Stimulated activated naive CD8-positive, alpha-beta T cell treated with anti-CD3 and anti-CD28 coated beads, Interleukin-15, Interleukin-2, amounts not matched to agents 100 U/mL and 50 U/mL, for 24 hours (primary cell): Measurements from ENCODE around the gene AARS2.
"Not testable (repeated sequence)": the region's sequence is repeated elsewhere in the genome, so short reads cannot be mapped to it uniquely, and the experiment has no call there.

ENCODE experiments used
- ATAC-seq: fragments of 150-1000 bp; cut with Tn5 transposase; one replicate; pipeline ENCODE4 v1.10.0; 2021
- DNase-seq: peaks from one replicate; pipeline ENCODE4 v3.0.0; 2021

The AARS2 gene

DNA sequence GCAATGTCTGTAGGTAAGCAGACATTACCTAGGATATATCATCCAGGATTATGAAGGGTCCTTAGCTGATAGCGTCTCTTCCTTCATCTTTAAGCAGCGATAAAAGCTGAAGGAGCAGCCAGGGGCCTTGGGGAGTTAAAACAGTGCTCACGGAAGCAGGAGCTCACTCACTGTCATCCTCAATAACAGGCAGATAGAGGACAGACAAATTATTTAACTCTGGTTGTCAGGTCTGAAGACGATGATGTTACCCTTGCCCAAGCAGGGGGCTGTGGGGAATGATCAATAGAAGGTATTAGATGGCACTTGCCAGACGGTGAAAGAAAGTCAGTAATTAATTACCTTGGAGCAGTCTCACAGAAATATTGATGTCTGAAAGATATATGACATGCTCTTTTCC, 16.7 kb upstream of the AARS2 start:
- ATAC-seq, result no peak

DNA sequence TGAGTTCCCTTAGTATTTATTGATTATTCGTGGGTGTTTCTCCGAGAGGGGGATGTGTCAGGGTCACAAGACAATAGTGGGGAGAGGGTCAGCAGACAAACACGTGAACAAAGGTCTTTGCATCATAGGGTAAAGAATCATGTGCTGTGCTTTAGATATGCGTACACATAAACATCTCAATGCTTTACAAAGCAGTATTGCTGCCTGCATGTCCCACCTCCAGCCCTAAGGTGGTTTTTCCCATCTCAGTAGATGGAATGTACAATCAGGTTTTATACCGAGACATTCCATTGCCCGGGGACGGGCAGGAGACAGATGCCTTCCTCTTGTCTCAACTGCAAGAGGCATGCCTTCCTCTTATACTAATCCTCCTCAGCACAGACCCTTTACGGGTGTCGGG, 15.1 kb upstream of the AARS2 start:
- not testable (repeated sequence) for DNase-seq, ATAC-seq

More for the DNA sequence above, 16.7 kb upstream of the AARS2 start:
- DNase-seq, result no peak

- no peak for DNase-seq
- no peak for ATAC-seq
Measured at GRCh38 chr6:44327760-44328159, 14.6 kb upstream of the AARS2 start.

- no peak for ATAC-seq
- DNase-seq, result no peak
Measured at GRCh38 chr6:44327096-44327495, 13.9 kb upstream of the AARS2 start.

GRCh38 chr6:44321210-44321609, 8.1 kb upstream of the AARS2 start:
- DNase-seq, result no peak
- ATAC-seq, result no peak

GRCh38 chr6:44317136-44317631, 4.0 kb upstream of the AARS2 start:
- DNase-seq, ATAC-seq: not testable (repeated sequence)

GRCh38 chr6:44316481-44316880, 3.3 kb upstream of the AARS2 start:
- DNase-seq, result no peak
- no peak for ATAC-seq

DNA sequence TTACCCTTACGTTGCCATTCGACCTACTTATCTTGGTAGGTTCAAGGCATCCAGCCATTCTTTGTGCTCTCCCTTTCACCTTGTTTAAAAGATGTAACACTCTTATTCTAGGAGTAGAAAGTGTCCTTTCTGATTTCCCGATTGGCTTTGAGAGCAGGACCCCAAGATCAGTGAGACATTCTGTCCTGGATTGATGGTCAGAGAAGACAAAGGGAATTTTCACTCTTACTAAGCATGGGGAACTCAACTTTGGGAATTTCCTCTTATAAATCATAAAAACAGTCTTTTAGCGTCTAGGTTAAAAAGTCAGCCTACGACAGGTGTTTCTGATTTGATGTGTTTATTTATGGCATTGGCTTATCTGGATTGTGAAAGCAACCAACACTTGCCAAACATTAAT, 2.8 kb upstream of the AARS2 start:
- ATAC-seq (no peak), DNase-seq (no peak)

GRCh38 chr6:44315516-44315915, 2.4 kb upstream of the AARS2 start:
- no peak for DNase-seq
- ATAC-seq, result no peak

DNA sequence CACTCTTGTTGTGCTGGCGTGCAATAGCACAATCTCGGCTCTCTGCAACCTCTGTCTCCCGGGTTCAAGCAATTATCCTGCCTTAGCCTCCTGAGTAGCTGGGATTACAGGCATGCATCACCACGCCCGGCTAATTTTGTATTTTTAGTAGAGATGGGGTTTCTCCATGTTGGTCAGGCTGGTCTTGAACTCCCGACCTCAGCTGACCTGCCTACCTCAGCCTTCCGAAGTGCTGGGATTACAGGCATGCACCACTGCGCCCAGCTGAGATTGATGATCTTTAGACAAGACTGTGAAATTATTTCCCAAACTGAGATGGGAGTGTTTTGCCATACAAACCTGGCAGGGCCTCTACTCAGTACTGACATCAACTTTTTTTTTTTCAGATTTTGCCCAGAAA, 1.5 kb upstream of the AARS2 start:
- ATAC-seq, DNase-seq: not testable (repeated sequence)

GRCh38 chr6:44311767-44312166, 1.4 kb downstream of the AARS2 start:
- no peak for ATAC-seq

DNA sequence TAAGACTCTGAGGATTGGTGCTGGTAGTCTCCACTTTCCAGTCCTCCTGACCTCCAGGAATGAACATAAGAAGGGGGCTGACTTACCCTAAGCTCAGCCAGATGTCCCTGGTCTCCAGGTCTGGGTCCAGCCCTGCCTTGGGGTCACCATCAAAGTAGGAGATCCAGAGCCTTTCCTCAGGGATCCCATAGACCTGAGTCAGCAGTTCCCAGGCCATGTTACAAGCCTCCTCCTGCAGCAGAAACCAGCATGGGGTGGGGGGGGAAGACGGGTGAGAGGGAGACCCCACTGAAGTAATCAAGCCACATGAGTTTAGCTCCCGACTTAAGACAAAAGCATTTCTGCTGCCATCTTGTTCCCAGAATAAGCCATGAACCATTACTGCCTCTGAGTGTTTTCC, 1.8 kb downstream of the AARS2 start:
- ATAC-seq, result no peak
- no peak for DNase-seq

More at GRCh38 chr6:44311767-44312166, 1.4 kb downstream of the AARS2 start:
- no peak for DNase-seq

- DNase-seq (no peak), ATAC-seq (no peak)
Measured at GRCh38 chr6:44310241-44310640, 2.9 kb downstream of the AARS2 start.

GRCh38 chr6:44309631-44310030, 3.5 kb downstream of the AARS2 start:
- DNase-seq (no peak), ATAC-seq (no peak)

DNA sequence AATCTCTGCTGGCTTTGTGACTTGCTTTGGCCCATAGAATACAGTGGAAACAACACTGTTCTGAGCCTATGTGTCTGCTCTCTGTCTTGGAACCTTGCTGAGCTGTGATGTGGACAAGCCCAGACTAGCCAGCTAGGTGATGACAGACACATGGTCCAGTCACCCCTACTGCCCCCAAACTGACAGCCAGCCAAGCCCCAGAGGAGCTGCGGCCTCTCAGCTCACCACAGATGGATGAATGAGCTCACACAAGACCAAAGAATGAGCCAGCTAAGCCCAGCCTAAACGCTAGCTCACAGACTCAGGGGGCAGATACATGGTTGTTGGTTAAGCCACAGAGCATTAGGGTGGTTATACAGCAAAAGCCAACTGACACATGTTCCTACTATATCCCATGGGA, 4.1 kb downstream of the AARS2 start:
- ATAC-seq (no peak), DNase-seq (no peak)

DNA sequence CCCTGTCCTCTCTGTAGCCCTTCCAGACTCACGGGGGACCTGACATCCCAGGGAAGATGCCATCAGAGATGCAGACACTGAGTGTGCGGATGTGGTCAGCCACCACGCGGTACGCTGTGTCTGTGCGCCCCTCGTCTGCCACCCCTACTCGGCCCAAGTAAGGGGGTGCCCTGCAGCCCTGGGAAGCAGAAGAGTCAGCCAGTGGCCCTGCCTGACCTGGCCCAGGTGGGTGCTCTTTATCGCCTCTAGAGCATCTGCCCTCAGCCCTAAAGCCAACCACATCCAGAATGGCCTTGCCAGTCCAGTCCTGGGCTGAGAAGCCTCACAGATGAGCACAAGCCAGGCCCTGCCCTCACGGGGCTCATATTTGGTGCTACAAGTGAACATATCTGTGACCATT, 5.9 kb downstream of the AARS2 start:
- no peak for DNase-seq
- no peak for ATAC-seq

DNA sequence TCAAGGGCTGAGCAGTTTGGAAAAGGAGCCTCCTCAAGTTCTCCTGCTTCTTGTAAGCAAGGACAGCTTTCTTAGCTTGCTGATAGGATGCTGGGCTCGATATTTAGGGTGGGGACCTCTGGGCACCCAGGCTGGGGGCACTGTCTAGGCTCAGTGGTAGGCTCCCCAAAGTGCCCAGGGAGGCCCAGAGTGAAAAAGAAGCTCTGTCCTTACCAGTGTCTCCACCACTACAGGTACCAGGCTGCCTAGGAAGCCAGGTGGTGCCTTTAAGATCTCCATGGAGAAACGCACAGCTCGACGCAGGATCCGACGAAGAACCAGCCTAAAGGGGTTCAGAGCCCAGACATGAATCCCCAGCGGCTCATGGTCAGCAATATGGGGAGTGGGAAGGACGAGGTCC, 6.4 kb downstream of the AARS2 start:
- no peak for DNase-seq
- ATAC-seq, result no peak

DNA sequence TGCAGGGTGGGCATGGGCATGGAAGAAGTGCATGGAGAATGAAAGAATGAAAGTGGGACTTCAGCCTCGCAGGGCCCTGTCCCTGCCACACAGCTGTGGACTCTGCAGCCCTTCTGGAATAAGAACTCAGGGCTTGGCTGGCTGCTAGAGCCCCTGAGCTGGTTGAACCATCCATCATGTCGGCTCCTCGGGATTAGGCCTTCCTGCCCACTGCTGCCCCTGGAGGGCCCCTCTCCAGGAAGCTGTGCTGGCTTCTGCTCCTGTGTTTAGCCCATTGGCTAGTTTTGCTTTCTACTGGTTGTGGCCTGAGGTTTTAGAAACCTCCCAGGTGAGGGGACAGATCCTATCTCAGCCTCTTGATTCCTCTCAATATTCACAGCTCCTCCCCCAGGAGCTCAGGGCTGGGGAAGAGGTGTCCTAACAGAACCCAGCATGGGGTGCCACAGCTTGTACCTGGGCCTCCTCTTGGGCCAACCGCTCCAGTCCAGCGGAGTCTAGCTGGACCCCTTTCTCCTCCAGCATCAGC, 7.9 kb downstream of the AARS2 start:
- DNase-seq (no peak), ATAC-seq (no peak)

DNA sequence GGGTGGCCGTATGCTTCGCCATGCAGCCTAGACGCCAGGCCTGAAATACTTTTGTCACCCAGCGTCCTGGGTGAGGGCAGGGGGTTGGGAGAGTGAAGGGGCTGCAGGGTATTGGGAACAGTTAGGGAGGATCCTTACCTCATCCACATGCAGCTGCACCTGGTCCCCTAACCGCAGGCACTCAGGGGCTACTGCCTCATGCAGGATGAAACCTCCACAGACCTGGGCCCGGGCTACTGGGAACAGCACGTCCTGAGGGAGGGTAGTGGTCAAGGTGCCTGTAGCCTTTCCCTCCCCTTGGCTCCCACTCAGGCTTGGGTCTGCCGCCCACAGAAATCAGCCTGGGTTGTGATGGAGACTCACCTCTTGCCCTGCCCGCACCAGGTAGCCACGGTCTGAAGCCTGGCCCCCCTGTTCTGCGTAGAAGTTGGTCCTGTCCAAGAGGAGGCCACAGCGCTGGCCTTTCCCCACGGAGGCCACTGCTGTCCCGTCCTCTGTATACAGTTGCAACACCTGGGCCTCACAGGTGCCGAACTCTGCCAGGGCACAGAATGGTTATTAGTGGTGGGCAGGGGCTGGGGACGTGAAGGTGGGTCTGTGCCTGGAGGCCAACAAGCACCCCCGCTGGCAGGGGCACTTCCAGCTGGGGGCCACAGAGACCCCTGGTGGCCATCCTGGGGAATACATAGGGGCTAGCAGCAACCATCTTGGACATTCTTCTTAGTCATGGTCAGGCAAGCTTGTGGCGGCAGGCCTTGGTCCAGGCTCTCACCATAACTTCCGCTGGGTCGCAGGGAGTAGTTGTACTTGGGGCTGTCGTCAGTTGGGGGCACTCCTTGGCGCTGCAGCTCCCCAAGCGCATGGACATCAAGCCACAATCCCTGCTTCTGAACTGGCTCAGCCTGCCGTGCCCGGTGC, 8.6 kb downstream of the AARS2 start:
- DNase-seq (peak; percentile 46), ATAC-seq (peak; percentile 41)

GRCh38 chr6:44303842-44304241, 9.3 kb downstream of the AARS2 start:
- ATAC-seq (no peak), DNase-seq (no peak)

DNA sequence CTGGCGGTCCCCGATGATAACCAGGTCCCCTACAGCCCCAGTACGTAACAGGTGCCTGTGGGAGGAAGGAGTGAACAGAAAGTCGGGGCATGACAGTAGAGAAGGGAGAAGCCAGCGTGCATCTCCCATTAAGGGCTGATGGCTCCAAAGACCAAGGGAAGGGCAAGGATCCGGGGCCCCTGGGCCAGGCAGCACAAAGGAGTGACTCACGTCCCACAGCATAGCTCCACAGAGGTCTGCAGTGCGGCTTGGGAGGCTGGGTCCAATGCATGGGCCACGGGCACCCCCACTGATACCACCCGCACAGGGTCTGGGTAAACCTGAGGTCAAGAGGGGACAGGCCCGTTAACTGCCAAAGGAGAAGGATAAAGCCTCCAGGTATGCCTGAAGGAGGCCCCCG, 10.3 kb downstream of the AARS2 start:
- ATAC-seq (no peak), DNase-seq (no peak)

DNA sequence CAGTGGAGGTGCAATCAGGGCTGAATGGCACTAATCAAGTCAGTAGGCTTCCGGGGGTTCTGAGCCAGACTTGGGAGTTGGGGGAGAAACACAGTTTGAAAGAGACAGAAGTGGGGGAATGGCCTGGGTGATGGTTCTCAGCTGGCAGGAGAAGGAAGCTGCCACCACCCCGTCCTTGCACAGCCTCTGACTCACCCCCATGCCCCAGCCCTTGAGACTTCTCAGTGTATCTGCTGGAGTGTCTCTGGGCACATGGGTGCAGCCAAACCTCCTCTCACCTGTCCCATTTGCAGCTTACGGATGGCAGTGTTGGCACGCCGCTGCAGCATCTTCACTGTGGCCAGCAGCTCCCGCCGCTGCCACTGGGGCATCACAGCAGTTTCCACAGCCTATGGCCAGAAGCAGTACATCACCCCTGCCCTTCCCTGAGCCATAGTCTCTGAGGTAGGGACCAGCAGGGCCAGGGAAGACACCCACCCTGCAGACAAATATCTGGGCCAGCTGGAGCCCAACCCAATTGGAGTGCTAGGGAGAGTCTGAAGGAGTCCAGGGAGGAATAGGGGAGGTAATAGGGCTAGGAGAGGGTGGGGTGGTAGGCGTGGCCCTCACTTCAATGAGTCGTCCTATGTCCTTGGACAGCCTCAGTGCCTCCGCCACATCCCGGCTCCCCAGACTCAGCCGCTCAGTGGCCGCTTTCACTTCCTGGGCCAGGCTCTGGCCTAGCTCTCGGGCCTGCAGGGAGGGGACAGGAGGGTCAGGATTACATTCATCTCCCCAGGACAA, 11.2 kb downstream of the AARS2 start:
- ATAC-seq, result no peak
- no peak for DNase-seq

DNA sequence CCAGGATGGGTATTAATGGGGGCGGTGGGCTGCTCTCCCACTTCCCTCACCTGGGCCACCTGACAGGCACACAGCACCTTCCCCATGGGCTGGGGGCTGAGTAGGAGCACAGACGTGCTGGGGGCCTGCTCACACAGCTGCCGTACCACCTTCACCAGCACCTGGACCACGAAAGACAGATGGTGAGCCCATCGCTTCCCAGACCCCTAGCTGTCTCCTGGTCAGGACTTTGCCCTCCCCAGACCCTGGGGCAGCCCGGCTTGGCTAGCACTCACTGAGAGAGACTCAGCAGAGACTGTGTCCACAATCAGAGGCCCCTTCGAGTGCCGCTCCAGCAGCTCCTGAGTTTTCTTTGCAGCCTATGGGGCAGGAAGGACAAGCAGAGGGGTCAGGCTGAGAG, 12.0 kb downstream of the AARS2 start:
- no peak for ATAC-seq
- DNase-seq, result no peak
